GM18498 (cell line): ENCODE results near the gene COL20A1.

Experiments used
- ATAC-seq: cut with Tn5 transposase; IDR thresholded peaks from one replicate; pipeline ENCODE4 v1.9.1; 2021; ENCODE audit warnings: mild to moderate bottlenecking, moderate library complexity; ENCODE audit not compliant: unreplicated experiment

The COL20A1 gene

GRCh38 chr20:63346131-63347080 is 53.4 kb downstream of the COL20A1 start:
- ATAC-seq: no peak

- no peak for ATAC-seq
Observed at GRCh38 chr20:63347081-63347741, 54.2 kb downstream of the COL20A1 start.

GRCh38 chr20:63347950-63348827 is 55.2 kb downstream of the COL20A1 start:
- no peak for ATAC-seq

- ATAC-seq: no peak
Observed at GRCh38 chr20:63348828-63349515, 56.0 kb downstream of the COL20A1 start.

- no peak for ATAC-seq
Observed at GRCh38 chr20:63349516-63349895, 56.5 kb downstream of the COL20A1 start.

GRCh38 chr20:63350196-63350595 is 57.2 kb downstream of the COL20A1 start:
- no peak for ATAC-seq

- ATAC-seq: no peak
Observed at GRCh38 chr20:63350597-63351325, 57.8 kb downstream of the COL20A1 start.

GRCh38 chr20:63351326-63351700 is 58.3 kb downstream of the COL20A1 start:
- no peak for ATAC-seq

GRCh38 chr20:63351811-63352591 is 59.0 kb downstream of the COL20A1 start:
- ATAC-seq: no peak

GRCh38 chr20:63352811-63353221 is 59.8 kb downstream of the COL20A1 start:
- ATAC-seq: no peak

GRCh38 chr20:63354636-63355350 is 61.8 kb downstream of the COL20A1 start:
- no peak for ATAC-seq

GRCh38 chr20:63355781-63356295 is 62.9 kb downstream of the COL20A1 start:
- ATAC-seq: no peak

GRCh38 chr20:63356511-63356910 is 63.5 kb downstream of the COL20A1 start:
- no peak for ATAC-seq

GRCh38 chr20:63356931-63357879 is 64.2 kb downstream of the COL20A1 start:
- ATAC-seq: no peak

GRCh38 chr20:63357921-63358905 is 65.2 kb downstream of the COL20A1 start:
- ATAC-seq: no peak
